Mesothelial cell of epicardium (in vitro differentiated cells): ENCODE measurements around the gene TMPRSS9. TPM values are rescaled to one million over a fixed set of nuclear protein-coding genes. Genes with fewer than 3 reads are reported as not detected.

Experiments
- DNase-seq, 2 experiments: peaks; one replicate each; pipeline ENCODE4 v3.0.0; 2021; ENCODE audit warnings: low spot score in 2 of 2; ENCODE audit not compliant: unreplicated experiment in 2 of 2
- H3K27ac Mint-ChIP-seq: 2 replicates; pipeline ENCODE4 v1.8.0; 2021; ENCODE audit warnings: mixed read lengths
- H3K27me3 Mint-ChIP-seq: 2 replicates; pipeline ENCODE4 v1.8.0; 2021; ENCODE audit warnings: low read depth, mixed read lengths
- H3K36me3 Mint-ChIP-seq: 2 replicates; pipeline ENCODE4 v1.8.0; 2021; ENCODE audit warnings: mixed read lengths
- H3K4me1 Mint-ChIP-seq: 2 replicates; pipeline ENCODE4 v1.8.0; 2021; ENCODE audit warnings: mixed read lengths
- H3K4me3 Mint-ChIP-seq: 2 replicates; pipeline ENCODE4 v1.8.0; 2021; ENCODE audit warnings: mild to moderate bottlenecking, moderate library complexity, mixed read lengths
- H3K9me3 Mint-ChIP-seq: 2 replicates; pipeline ENCODE4 v1.8.0; 2021; ENCODE audit warnings: mixed read lengths
- total RNA-seq: library from RNA; stranded (reverse); gene quantifications from 3 replicates; pipeline ENCODE4 v1.2.1, GENCODE V29; 2021
- TF ChIP-seq, protein P1 (sequence below): fragments of 200-600 bp; sonication (generic); IDR thresholded peaks from one replicate; pipeline ENCODE4 v1.5.0; 2021; ENCODE audit warnings: antibody characterized with exemption; ENCODE audit not compliant: unreplicated experiment

Gene TMPRSS9
- total RNA-seq, 1 donor from 2014 or later = 1.4 TPM

DNA sequence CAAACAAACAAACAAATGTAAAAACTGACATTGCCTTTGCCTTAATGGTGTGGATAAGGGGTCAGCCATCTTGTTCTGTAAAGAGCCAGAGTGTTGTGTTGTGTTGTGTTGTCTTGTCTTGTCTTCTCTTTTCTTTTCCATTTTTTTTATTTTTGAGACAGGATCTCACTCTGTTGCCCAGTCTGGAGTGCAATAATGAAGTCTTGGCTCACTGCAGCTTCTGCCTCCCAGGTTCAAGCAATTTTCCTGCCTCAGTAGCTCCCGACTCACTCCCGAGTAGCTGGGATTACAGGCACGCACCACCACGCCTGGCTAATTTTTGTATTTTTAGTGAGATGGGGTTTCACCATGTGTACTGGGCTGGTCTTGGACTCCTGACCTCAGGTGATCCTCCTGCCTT, 39.5 kb downstream of the TMPRSS9 start:
- DNase-seq = no peak
- Mint-ChIP-seq H3K4me3 (no peak overlapping the region), H3K4me1 (no peaks in the 10 kb centered on the region), H3K27ac (no peak overlapping the region), H3K9me3 (peaks cover 7% of the 10 kb centered on the region), H3K27me3 (no peaks in the 10 kb centered on the region), H3K36me3 (no peaks in the 10 kb centered on the region)
- TF ChIP-seq, protein P1, sequence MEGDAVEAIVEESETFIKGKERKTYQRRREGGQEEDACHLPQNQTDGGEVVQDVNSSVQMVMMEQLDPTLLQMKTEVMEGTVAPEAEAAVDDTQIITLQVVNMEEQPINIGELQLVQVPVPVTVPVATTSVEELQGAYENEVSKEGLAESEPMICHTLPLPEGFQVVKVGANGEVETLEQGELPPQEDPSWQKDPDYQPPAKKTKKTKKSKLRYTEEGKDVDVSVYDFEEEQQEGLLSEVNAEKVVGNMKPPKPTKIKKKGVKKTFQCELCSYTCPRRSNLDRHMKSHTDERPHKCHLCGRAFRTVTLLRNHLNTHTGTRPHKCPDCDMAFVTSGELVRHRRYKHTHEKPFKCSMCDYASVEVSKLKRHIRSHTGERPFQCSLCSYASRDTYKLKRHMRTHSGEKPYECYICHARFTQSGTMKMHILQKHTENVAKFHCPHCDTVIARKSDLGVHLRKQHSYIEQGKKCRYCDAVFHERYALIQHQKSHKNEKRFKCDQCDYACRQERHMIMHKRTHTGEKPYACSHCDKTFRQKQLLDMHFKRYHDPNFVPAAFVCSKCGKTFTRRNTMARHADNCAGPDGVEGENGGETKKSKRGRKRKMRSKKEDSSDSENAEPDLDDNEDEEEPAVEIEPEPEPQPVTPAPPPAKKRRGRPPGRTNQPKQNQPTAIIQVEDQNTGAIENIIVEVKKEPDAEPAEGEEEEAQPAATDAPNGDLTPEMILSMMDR = no peak

DNA sequence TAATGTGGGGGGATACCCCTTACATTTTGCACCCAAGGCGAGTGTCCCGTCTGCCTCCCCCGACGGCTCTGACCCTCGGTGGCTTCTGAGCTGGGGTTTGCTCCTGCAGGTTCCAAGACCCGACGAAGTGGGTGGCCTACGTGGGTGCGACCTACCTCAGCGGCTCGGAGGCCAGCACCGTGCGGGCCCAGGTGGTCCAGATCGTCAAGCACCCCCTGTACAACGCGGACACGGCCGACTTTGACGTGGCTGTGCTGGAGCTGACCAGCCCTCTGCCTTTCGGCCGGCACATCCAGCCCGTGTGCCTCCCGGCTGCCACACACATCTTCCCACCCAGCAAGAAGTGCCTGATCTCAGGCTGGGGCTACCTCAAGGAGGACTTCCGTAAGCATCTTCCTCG, 48.2 kb downstream of the TMPRSS9 start:
- Mint-ChIP-seq H3K27ac (no peak overlapping the region), H3K9me3 (peaks cover 15% of the 10 kb centered on the region), H3K4me1 (no peaks in the 10 kb centered on the region), H3K4me3 (no peak overlapping the region), H3K27me3 (peaks cover 2% of the 10 kb centered on the region), H3K36me3 (no peaks in the 10 kb centered on the region)
- DNase-seq = no peak
- TF ChIP-seq, protein P1 = no peak

DNA sequence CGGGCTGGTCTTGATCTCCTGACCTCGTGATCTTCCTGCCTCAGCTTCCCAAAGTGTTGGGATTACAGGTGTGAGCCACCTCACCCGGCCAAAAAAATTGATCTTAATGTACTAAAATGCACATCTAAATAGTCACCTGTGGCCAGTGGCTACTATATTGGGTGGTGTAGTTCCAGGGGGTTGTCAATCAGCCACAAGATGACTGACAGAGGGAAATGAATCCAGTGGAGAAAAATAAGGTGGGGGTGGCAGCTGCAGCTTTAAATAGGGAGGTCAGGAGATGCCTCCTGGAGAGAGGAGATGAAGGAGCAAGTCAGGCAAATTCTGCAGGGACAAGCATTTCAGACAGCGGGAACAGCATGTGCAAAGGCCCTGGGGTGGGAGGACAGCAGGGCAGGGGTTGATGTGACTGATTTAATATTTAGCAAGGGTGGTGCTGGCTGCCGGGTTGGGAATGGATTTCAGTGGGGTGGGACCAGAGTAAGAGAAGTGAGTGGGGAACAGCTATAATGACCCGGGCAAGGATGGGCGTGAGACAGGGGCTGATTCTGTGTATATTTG, 49.4 kb downstream of the TMPRSS9 start:
- Mint-ChIP-seq H3K27me3 (peaks cover 2% of the 10 kb centered on the region), H3K4me1 (no peaks in the 10 kb centered on the region), H3K4me3 (no peak overlapping the region), H3K27ac (no peak overlapping the region), H3K9me3 (peaks cover 10% of the 10 kb centered on the region), H3K36me3 (no peaks in the 10 kb centered on the region)
- TF ChIP-seq, protein P1 = no peak
- DNase-seq = no peak

DNA sequence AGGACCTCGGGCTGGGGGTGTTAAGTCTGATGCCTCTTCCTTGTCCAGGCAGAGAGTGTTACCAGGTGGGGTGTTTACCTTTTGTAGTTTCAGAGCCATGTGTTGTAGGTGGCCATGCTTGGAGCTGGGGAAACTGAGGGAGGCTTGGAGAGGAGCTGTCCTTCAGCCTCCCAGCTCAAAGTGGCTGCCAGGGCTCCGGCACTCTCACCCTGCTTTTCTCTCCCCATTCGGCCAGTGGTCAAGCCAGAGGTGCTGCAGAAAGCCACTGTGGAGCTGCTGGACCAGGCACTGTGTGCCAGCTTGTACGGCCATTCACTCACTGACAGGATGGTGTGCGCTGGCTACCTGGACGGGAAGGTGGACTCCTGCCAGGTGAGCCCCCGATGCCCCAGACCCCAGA, 50.0 kb downstream of the TMPRSS9 start:
- H3K27ac Mint-ChIP-seq = no peak overlapping the region
- H3K4me3 Mint-ChIP-seq = no peak overlapping the region
- TF ChIP-seq, protein P1 = no peak
- DNase-seq = no peak
- H3K4me1 Mint-ChIP-seq = no peaks in the 10 kb centered on the region
- peaks cover 10% of the 10 kb centered on the region for H3K9me3 Mint-ChIP-seq
- H3K36me3 Mint-ChIP-seq = no peaks in the 10 kb centered on the region
- H3K27me3 Mint-ChIP-seq = peaks cover 2% of the 10 kb centered on the region

- Mint-ChIP-seq H3K4me1 (no peaks in the 10 kb centered on the region), H3K9me3 (peaks cover 10% of the 10 kb centered on the region), H3K4me3 (no peak overlapping the region), H3K27me3 (peaks cover 2% of the 10 kb centered on the region), H3K27ac (no peak overlapping the region), H3K36me3 (peaks cover under 1% of the 10 kb centered on the region)
- no peak for DNase-seq
- TF ChIP-seq, protein P1 = no peak
Measured at GRCh38 chr19:2411709-2412108, 51.6 kb downstream of the TMPRSS9 start.

DNA sequence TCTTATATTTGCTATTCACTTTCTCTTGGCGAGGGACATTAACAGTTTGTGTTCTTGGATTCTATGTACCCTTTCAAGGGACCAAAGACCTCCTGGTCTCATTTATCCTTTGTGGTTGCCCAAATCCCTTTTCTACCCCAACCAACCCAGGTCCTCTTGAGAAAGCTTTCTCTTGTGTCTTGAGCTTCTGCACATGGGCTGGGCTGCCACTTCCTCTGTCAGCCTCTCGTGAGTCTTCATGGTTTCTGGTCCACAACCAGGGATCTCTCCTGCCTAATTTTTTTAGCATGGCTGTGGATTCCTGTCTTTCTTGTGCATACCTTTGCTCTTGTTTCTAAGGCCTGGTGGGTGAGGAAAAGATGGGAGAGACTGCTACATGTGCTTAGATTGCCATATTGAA, 52.4 kb downstream of the TMPRSS9 start:
- peaks cover 4% of the 10 kb centered on the region for H3K36me3 Mint-ChIP-seq
- H3K27ac Mint-ChIP-seq = no peak overlapping the region
- TF ChIP-seq, protein P1 = no peak
- peaks cover 2% of the 10 kb centered on the region for H3K27me3 Mint-ChIP-seq
- peaks cover 10% of the 10 kb centered on the region for H3K9me3 Mint-ChIP-seq
- H3K4me3 Mint-ChIP-seq = no peak overlapping the region
- no peaks in the 10 kb centered on the region for H3K4me1 Mint-ChIP-seq
- DNase-seq = no peak
